Measurements from ENCODE around the gene GP1BB.

DNA sequence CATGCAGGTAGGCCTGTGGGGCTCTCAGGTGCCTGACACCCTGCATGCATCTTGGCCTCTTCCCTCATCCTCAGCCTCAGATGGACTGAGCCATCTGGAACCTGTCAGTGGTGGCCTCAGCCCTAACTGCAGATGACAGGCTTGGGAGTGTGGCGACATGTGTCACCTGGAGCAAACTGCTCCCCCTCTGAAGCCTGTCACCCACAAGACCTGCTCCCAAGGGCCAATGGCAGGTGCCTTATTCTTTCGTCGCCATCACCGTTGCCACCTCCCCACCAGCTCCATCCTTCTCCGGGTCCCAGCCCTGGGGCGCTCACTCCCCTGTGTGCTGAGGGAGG lies 12.6 kb upstream of the GP1BB start:
- TF ChIP-seq, protein P1, sequence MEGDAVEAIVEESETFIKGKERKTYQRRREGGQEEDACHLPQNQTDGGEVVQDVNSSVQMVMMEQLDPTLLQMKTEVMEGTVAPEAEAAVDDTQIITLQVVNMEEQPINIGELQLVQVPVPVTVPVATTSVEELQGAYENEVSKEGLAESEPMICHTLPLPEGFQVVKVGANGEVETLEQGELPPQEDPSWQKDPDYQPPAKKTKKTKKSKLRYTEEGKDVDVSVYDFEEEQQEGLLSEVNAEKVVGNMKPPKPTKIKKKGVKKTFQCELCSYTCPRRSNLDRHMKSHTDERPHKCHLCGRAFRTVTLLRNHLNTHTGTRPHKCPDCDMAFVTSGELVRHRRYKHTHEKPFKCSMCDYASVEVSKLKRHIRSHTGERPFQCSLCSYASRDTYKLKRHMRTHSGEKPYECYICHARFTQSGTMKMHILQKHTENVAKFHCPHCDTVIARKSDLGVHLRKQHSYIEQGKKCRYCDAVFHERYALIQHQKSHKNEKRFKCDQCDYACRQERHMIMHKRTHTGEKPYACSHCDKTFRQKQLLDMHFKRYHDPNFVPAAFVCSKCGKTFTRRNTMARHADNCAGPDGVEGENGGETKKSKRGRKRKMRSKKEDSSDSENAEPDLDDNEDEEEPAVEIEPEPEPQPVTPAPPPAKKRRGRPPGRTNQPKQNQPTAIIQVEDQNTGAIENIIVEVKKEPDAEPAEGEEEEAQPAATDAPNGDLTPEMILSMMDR (IDR thresholded peaks at IDR 0.05), result no peak
- TF ChIP-seq POLR2A (IDR thresholded peaks at IDR 0.05), result no peak
